IPS-18a (cell line): Measurements from ENCODE around the gene ZNF714.
"Not testable (repeated sequence)": the region's sequence is repeated elsewhere in the genome, so short reads cannot be mapped to it uniquely, and the experiment has no call there.

Source experiments
- H3K27ac ChIP-seq: one replicate; pipeline ENCODE4 v1.5.1; 2013; ENCODE audit warnings: low read length
- H3K27me3 ChIP-seq: one replicate; pipeline ENCODE4 v1.6.1; 2013; ENCODE audit warnings: mild to moderate bottlenecking, low read length; ENCODE audit not compliant: control insufficient read depth, insufficient read depth
- H3K36me3 ChIP-seq: one replicate; pipeline ENCODE4 v1.6.1; 2013; ENCODE audit warnings: low read depth, low read length; ENCODE audit not compliant: control insufficient read depth
- H3K4me1 ChIP-seq: one replicate; pipeline ENCODE4 v1.6.1; 2013; ENCODE audit warnings: low read depth, low read length; ENCODE audit not compliant: control insufficient read depth
- H3K4me3 ChIP-seq: one replicate; pipeline ENCODE4 v1.5.1; 2013; ENCODE audit warnings: low read length
- H3K9ac ChIP-seq: one replicate; pipeline ENCODE4 v1.6.1; 2013; ENCODE audit warnings: mild to moderate bottlenecking, low read length, moderate library complexity
- H3K9me3 ChIP-seq: one replicate; pipeline ENCODE4 v1.6.1; 2013; ENCODE audit warnings: low read depth, low read length; ENCODE audit not compliant: control insufficient read depth

ZNF714 gene

DNA sequence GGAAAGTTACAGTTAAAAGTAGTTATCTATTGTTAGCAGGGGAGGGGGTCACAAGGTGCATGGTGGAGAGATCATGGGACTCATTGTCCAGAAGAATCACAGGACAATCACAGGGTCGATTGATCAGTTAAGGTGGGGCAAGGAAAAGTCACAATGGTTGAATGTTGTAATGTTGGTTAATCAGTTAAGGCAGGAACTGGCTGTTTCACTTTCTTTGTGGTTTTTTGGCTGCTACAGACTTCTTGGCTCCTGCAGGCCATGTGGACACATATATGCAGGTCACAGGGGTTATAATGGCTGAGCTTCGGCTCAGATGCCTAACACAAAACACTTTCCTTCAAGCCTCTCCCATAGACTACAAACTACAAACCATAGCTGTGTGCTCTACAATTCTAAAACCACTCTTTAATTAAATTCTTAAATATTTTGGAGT is 52.9 kb downstream of the ZNF714 start:
- Histone ChIP-seq H3K4me3 (no peak overlapping the region), H3K36me3 (no peaks in the 10 kb centered on the region), H3K9ac (no peak overlapping the region), H3K4me1 (no peaks in the 10 kb centered on the region), H3K27ac (no peak overlapping the region), H3K27me3 (no peaks in the 10 kb centered on the region), H3K9me3 (no peaks in the 10 kb centered on the region)

DNA sequence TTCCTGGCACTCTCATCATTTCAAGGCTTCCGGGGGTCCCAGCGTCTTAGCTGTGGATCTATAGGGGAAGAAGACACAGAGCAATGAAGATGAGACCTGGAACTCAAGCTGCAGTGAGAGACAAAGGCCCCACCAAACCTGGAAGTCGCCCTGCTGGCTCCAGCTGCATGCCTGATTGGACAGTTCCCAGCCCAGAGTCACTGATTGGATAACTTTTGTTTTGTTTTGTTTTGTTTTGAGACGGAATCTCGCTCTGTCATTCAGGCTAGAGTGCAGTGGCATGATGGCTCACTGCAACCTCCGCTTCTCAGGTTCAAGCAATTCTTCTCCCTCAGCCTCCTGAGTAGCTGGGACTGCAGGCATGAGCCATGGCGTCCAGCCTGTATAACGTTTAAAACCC is 53.4 kb downstream of the ZNF714 start:
- no peaks in the 10 kb centered on the region for H3K36me3 ChIP-seq

DNA sequence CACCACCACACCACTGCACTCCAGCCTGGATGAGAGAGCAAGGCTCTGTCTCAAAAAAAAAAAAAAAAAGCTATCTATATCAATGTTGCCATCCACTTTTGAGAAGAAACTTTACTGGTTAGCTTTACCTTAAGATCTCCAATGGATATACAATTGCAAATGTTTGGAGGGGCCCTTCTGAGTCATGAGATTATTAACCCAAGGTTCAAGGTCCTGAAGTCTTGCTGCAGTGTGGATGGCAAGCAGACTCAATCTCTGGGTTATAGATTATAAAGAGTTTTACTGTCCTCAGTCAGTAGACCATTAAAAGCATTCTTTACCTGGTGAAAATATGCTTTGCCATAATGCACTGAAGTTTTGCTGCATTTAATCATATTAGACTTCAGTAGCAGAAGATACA is 56.1 kb downstream of the ZNF714 start:
- Histone ChIP-seq H3K27me3 (no peaks in the 10 kb centered on the region), H3K36me3 (no peaks in the 10 kb centered on the region), H3K4me1 (no peaks in the 10 kb centered on the region), H3K9me3 (no peaks in the 10 kb centered on the region), H3K4me3 (no peak overlapping the region), H3K9ac (no peak overlapping the region), H3K27ac (no peak overlapping the region)

More for the DNA sequence above, 53.4 kb downstream of the ZNF714 start:
- no peak overlapping the region for H3K9ac ChIP-seq
- no peak overlapping the region for H3K27ac ChIP-seq
- H3K4me3 ChIP-seq, result no peak overlapping the region
- no peaks in the 10 kb centered on the region for H3K27me3 ChIP-seq
- no peaks in the 10 kb centered on the region for H3K4me1 ChIP-seq
- H3K9me3 ChIP-seq, result no peaks in the 10 kb centered on the region

DNA sequence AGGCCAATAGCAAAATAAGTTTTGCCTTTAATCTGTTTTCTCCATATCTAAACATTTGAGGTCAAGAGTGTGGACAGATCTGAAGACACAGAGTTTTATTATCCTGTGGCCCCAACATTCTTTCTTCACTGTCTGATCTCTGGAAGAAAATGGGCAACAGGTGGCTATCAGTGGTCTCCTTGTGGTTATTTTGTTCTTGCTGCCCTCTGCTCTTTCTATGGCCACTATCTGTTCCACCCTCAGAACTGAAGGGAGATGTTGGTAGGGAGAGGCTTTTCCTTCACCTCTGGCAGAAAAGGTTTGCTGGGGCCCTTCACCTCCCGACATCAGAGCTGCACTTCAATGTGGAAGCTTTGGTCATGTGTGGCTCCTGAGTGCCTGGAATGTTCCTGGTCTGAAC is 59.0 kb downstream of the ZNF714 start:
- not testable (repeated sequence) for H3K4me3 ChIP-seq, H3K27me3 ChIP-seq, H3K9ac ChIP-seq, H3K9me3 ChIP-seq, H3K4me1 ChIP-seq, H3K27ac ChIP-seq
- peaks cover 27% of the 10 kb centered on the region for H3K36me3 ChIP-seq

DNA sequence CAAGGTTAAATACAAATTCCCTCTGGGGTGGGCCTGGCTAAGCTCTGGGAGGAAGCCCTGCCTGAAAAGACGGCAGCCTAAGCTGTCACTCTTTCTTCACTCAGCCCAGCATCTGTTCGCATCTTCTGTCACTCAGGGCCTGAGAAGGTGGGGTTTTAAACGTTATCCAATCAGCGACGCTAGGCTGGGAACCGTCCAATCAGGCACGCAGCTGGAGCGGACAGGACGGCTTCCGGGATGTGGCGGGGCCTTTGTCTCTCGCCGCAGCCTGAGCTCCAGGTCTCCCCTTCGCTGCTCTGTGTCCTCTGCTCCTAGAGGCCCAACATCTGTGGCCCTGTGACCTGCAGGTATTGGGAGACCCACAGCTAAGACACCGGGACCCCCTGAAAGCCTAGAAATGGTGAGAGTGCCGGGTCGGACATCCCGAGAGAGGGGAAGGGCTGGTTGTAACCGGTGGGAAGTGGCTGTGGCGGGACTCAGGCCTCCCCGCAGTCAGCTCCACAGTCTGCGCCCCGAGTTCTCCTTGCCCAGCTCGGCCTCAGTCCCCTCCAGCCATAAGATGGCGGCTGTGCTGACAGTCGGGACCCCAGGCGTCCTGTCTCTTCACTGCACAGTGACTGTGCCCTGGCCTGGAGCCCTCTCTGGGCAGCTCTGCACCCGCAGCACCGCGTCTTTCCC is 59.9 kb downstream of the ZNF714 start, which contains the start of gene ZNF431:
Gene ZNF431, plus strand, starts transcription at position 254 of the 678 bp plus-strand sequence. Its CDS starts 144 bp downstream, at position 398.
- Histone ChIP-seq H3K27ac (peak within 1 kb of the TSS; percentile 86), H3K4me1 (no peaks in the 10 kb centered on the region), H3K36me3 (peaks cover 36% of the 10 kb centered on the region), H3K9me3 (peaks cover 9% of the 10 kb centered on the region), H3K9ac (peak within 1 kb of the TSS; percentile 89), H3K4me3 (peak within 1 kb of the TSS; percentile 94), H3K27me3 (no peaks in the 10 kb centered on the region)

DNA sequence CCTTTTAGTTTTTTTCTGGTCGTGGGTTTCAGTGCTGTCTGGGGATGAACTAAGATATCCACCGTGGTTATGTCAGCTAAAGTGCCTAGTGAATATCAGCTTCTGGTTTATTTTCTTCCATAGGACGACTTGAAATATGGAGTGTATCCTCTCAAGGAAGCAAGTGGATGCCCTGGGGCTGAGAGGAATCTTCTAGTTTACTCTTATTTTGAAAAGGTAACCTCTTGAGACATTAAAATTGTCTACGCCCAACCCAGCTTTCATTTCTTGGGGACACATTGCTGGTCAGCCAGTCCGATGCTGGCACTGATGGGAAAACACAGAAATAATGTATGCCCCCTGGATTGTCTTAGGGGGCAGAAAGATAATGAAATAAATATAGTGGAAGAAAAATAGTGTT is 61.4 kb downstream of the ZNF714 start:
- Histone ChIP-seq H3K27me3 (no peaks in the 10 kb centered on the region), H3K4me1 (no peaks in the 10 kb centered on the region), H3K4me3 (peak overlapping the region; percentile 94), H3K36me3 (peaks cover 51% of the 10 kb centered on the region), H3K27ac (no peak overlapping the region), H3K9me3 (peaks cover 17% of the 10 kb centered on the region), H3K9ac (no peak overlapping the region)

DNA sequence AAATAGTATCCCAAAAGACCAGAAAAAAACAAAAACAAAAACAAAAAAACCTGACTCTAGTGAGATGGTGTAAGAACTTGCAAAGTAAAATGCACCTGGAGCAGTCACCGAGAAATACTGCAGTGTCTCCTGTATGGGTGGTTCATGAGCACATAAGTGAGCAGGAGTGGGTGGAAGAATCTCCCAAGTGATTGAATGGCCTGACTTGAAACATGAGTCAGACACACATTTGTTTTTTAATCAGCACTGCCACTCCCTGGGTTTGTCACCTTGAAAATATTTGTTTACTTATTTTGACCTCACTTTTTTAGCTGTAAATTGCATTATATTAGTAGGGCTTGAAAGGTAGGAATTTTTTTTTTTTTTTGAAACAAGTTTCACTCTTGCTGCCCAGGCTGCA is 61.9 kb downstream of the ZNF714 start:
- peaks cover 55% of the 10 kb centered on the region for H3K36me3 ChIP-seq
- H3K9me3 ChIP-seq, result peaks cover 21% of the 10 kb centered on the region
- H3K27me3 ChIP-seq, result no peaks in the 10 kb centered on the region
- no peak overlapping the region for H3K27ac ChIP-seq
- H3K4me1 ChIP-seq, result no peaks in the 10 kb centered on the region
- H3K4me3 ChIP-seq, result no peak overlapping the region
- no peak overlapping the region for H3K9ac ChIP-seq

DNA sequence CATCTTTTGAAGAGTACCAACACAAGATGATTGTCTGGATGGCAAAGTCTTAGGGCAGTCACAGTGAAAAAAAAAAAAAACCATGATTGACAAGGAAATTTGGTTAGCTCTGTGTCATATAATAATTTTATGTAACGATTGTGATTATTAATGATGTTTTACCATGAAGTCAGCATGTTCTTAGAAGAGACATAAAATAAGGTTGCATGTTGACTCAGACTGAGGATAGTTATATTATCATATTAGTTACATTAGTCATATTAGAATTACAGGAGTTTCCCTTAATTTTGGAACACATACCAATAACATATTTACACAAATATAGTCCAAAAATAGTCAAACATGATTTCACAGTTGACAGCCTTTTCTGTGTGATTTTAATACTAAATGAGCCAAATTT is 65.5 kb downstream of the ZNF714 start:
- no peak overlapping the region for H3K27ac ChIP-seq
- peaks cover 22% of the 10 kb centered on the region for H3K9me3 ChIP-seq
- peaks cover 88% of the 10 kb centered on the region for H3K36me3 ChIP-seq
- H3K4me3 ChIP-seq, result no peak overlapping the region
- no peaks in the 10 kb centered on the region for H3K27me3 ChIP-seq
- no peaks in the 10 kb centered on the region for H3K4me1 ChIP-seq
- H3K9ac ChIP-seq, result no peak overlapping the region

DNA sequence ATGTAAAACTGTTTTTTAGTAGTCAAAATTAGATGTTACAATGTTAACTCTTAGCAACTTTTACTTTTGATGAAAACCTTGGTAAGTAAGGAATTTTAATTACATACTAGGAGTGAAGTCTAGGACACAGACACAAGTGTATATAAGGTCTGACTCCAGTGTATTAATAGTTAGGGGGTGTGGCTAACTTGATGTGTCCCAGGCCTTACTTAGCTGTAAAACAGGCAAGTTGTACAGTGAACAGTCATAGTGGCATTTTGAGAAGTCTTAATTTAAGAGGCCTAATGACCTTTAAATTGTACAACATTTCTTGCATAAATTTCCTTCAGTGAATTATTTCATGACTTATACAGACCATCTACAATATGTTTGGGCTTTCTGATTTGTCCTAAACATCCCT is 66.7 kb downstream of the ZNF714 start:
- Histone ChIP-seq H3K4me3 (no peak overlapping the region), H3K36me3 (peaks cover 91% of the 10 kb centered on the region), H3K9ac (no peak overlapping the region), H3K27ac (no peak overlapping the region), H3K9me3 (peaks cover 22% of the 10 kb centered on the region), H3K4me1 (no peaks in the 10 kb centered on the region), H3K27me3 (no peaks in the 10 kb centered on the region)

DNA sequence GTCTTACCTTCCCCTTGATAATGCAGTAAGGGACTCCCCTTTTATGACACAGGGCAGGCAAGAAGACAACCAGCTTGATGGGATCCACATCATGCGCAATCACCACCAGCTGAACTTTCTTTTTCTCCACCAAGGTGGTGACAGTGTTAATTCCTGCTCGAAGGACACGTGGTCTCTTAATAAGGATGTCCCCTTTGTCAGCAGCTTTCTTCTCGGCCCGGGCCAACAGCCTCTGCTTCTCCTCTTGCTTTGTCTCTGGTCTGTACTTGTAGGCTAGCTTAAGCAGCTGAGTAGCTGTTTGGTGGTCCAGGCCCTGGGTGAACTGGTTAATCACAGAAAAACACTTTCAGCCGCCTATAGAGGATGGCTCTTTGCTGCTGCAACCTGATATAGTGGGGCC is 67.9 kb downstream of the ZNF714 start:
- H3K27ac ChIP-seq, result no peak overlapping the region
- peaks cover 22% of the 10 kb centered on the region for H3K9me3 ChIP-seq
- H3K9ac ChIP-seq, result no peak overlapping the region
- no peaks in the 10 kb centered on the region for H3K27me3 ChIP-seq
- H3K4me1 ChIP-seq, result no peaks in the 10 kb centered on the region
- peaks cover 79% of the 10 kb centered on the region for H3K36me3 ChIP-seq
- H3K4me3 ChIP-seq, result no peak overlapping the region

DNA sequence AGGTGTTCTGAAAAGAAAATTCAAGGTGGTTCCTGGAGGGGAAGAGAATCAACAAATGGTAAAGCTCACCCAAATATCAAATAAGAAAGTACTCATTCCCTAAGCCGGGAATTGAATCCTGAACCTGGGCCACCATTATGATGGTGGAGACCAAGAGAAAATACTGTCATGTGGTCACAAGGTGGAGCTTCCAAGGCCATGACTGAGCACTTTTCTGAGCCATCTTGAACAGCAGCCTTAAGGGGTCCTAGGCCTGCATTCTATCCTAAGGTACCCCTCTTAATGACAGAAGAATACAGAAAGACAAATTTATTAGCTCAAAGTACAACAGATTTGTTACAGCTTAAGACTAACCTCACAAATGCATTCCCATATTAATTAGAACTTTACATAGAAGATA is 69.5 kb downstream of the ZNF714 start:
- peaks cover 64% of the 10 kb centered on the region for H3K36me3 ChIP-seq
- no peaks in the 10 kb centered on the region for H3K27me3 ChIP-seq
- H3K9ac ChIP-seq, result no peak overlapping the region
- peaks cover 16% of the 10 kb centered on the region for H3K9me3 ChIP-seq
- H3K4me1 ChIP-seq, result no peaks in the 10 kb centered on the region
- H3K27ac ChIP-seq, result no peak overlapping the region
- H3K4me3 ChIP-seq, result no peak overlapping the region

DNA sequence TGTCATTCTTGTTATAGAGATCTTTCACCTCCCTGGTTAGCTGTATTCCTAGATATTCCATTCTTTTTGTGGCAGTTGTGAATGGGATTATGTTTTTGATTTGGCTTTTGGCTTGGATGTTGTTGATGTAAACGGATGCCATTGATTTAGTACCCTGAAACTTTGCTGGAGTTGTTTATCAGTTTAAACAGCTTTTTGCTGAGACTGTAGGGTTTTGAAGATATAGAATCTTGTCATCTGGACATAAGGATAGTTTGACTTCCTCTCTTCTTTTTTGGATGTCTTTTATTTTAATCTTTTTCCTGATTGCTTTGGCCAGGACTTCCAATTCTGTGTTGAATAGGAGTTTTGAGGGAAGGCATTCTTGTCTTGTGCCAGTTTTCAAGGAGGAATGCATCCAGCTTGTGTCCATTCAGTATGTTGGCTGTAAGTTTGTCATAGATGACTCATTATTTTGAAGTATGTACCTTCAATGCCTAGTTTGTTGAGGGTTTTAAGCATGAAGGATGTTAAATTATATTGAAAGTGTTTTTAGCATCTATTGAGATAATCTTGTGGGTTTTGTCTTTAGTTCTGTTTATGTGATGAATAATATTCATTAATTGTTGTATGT is 76.6 kb downstream of the ZNF714 start:
- no peak overlapping the region for H3K4me3 ChIP-seq
- no peaks in the 10 kb centered on the region for H3K4me1 ChIP-seq
- H3K9ac ChIP-seq, result no peak overlapping the region
- H3K27ac ChIP-seq, result no peak overlapping the region
- H3K36me3 ChIP-seq, result peaks cover 5% of the 10 kb centered on the region
- no peaks in the 10 kb centered on the region for H3K9me3 ChIP-seq
- H3K27me3 ChIP-seq, result no peaks in the 10 kb centered on the region
